GM12878 (cell line): ENCODE measurements around the gene SLC11A1. TPM values are rescaled to one million over a fixed set of nuclear protein-coding genes. Genes with fewer than 3 reads are reported as not detected.

Experiments
- BACH1 ChIP-seq: fragments of 450-650 bp; IDR thresholded peaks from 2 replicates; pipeline ENCODE4 v1.6.1; 2017; ENCODE audit warnings: mild to moderate bottlenecking, borderline replicate concordance
- BMI1 ChIP-seq: fragments of 450-650 bp; IDR thresholded peaks from 2 replicates; pipeline ENCODE4 v1.6.1; 2016; ENCODE audit warnings: mild to moderate bottlenecking, moderate library complexity, borderline replicate concordance
- FOXM1 ChIP-seq: IDR thresholded peaks from 2 replicates; pipeline ENCODE4 v1.6.1; 2012; ENCODE audit warnings: low read depth, mild to moderate bottlenecking, inconsistent platforms, low read length, moderate library complexity
- RAD21 ChIP-seq: IDR thresholded peaks from 2 replicates; pipeline ENCODE4 v1.6.1; 2011; ENCODE audit warnings: mild to moderate bottlenecking, low read depth, low read length, moderate library complexity; ENCODE audit not compliant: insufficient read depth
- RUNX3 ChIP-seq: IDR thresholded peaks from 2 replicates; pipeline ENCODE4 v1.6.1; 2012; ENCODE audit warnings: low read length, inconsistent platforms
- TCF7 ChIP-seq: IDR thresholded peaks from 2 replicates; pipeline ENCODE4 v1.6.1; 2014; ENCODE audit warnings: antibody characterized with exemption, borderline replicate concordance
- ZNF207 ChIP-seq: fragments of 450-650 bp; IDR thresholded peaks from 2 replicates; pipeline ENCODE4 v1.6.1; 2014; ENCODE audit warnings: antibody characterized with exemption, mild to moderate bottlenecking, borderline replicate concordance
- ZNF274 ChIP-seq: IDR thresholded peaks from one replicate; pipeline ENCODE4 v1.8.0; 2011; ENCODE audit not compliant: insufficient read length, insufficient read depth
- polyA plus RNA-seq, 11 experiments: library from polyadenylated mRNA; depleted of rRNA in 4 of 11; unstranded in 6 of 11; stranded (reverse) in 5 of 11; fragments of >200 nt; fragmentation: Nextera tagmentation in 4 of 11; fragmentation: Illumina TruSeq in 1 of 11; extraction: Ambion mirVana in 4 of 11; extraction: Trizol in 1 of 11; gene quantifications; 1 replicate in 1 of 11; 2 replicates in 10 of 11; pipeline versions ENCODE4 v1.2.1 to v1.2.3, GENCODE V29; 2011 to 2016; ENCODE audit warnings: inconsistent platforms in 2 of 11, missing spikeins in 2 of 11, low read depth in 1 of 11
- total RNA-seq, 4 experiments: library from RNA; depleted of rRNA in 3 of 4; stranded (reverse); fragments of >200 nt in 3 of 4; fragmentation: Illumina TruSeq in 1 of 4; extraction: Trizol in 1 of 4; gene quantifications; 2 replicates each; pipeline versions ENCODE4 v1.2.1 to v1.2.3, GENCODE V29; 2013 to 2021
- TF ChIP-seq, protein P1 (sequence below): fragments of 450-650 bp; IDR thresholded peaks from 2 replicates; pipeline ENCODE4 v1.6.1; 2017; ENCODE audit warnings: mild to moderate bottlenecking, moderate library complexity
- TF ChIP-seq, protein P2 (sequence below): fragments of 450-650 bp; IDR thresholded peaks from 2 replicates; pipeline ENCODE4 v1.6.1; 2014; ENCODE audit warnings: mild to moderate bottlenecking
- TF ChIP-seq, protein P3 (sequence below): fragments of 150-350 bp; IDR thresholded peaks from 2 replicates; pipeline ENCODE4 v1.6.1; 2016; ENCODE audit warnings: low read depth, low read length
- TF ChIP-seq, protein P4 (sequence below): IDR thresholded peaks from 2 replicates; pipeline ENCODE4 v1.6.1; 2012; ENCODE audit warnings: improper control_type of control experiment, low read depth, low read length; ENCODE audit not compliant: insufficient replicate concordance
- TF ChIP-seq, protein P5 (sequence below): fragments of 450-650 bp; IDR thresholded peaks from 2 replicates; pipeline ENCODE4 v1.6.1; 2016; ENCODE audit warnings: mild to moderate bottlenecking

SLC11A1 gene
- total and polyA plus RNA-seq, 10 of the 15 experiments (the other 5 are each of a cell fraction or from before 2014, with no cell fraction given), result 0.03 to 0.38 (median 0.12) TPM

DNA sequence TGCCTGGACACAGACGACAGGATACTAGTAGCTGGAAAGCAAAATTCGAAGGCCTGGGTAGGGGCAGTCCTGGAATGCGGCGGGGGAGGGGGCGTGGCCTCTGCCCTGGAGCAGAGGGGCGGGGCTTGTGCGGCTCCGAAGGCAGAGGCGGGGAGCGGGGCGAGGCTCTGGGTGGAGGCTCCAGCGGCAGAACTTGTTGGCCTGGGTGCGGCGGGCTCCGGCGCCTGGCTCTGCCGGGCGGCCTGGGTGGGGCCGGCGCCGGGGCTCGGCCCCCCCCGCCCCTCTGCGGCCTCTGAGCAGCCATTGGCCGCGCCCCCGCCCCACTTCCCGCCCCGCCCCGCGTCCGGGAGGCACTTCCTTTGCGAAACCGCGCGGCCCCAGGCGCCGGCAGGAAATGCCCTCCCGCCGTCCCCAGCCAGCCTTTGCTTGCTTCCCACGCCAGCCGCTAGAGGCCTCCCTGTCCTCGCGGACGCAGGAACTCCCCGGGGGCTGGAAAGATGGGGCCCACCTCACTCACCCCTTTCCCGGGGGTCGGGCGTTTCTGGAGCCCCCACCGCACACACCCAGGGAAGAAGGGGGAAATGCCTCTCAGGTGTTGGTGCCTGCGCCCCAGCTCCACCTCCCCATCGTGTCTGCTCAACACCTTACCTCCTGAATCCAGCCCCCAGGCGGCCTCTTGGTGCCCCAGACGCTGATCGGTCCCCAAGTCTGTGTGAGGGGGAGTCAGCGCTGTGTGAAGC, 24.3 kb downstream of the SLC11A1 start (continued):
- TF ChIP-seq, protein P1, sequence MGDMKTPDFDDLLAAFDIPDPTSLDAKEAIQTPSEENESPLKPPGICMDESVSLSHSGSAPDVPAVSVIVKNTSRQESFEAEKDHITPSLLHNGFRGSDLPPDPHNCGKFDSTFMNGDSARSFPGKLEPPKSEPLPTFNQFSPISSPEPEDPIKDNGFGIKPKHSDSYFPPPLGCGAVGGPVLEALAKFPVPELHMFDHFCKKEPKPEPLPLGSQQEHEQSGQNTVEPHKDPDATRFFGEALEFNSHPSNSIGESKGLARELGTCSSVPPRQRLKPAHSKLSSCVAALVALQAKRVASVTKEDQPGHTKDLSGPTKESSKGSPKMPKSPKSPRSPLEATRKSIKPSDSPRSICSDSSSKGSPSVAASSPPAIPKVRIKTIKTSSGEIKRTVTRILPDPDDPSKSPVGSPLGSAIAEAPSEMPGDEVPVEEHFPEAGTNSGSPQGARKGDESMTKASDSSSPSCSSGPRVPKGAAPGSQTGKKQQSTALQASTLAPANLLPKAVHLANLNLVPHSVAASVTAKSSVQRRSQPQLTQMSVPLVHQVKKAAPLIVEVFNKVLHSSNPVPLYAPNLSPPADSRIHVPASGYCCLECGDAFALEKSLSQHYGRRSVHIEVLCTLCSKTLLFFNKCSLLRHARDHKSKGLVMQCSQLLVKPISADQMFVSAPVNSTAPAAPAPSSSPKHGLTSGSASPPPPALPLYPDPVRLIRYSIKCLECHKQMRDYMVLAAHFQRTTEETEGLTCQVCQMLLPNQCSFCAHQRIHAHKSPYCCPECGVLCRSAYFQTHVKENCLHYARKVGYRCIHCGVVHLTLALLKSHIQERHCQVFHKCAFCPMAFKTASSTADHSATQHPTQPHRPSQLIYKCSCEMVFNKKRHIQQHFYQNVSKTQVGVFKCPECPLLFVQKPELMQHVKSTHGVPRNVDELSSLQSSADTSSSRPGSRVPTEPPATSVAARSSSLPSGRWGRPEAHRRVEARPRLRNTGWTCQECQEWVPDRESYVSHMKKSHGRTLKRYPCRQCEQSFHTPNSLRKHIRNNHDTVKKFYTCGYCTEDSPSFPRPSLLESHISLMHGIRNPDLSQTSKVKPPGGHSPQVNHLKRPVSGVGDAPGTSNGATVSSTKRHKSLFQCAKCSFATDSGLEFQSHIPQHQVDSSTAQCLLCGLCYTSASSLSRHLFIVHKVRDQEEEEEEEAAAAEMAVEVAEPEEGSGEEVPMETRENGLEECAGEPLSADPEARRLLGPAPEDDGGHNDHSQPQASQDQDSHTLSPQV, result no peak
- TF ChIP-seq BACH1 (no peak; the same call in 1 of the 2 replicates), BMI1 (no peak), ZNF274 (no peak), TCF7 (no peak), RUNX3 (no peak; the same call in 1 of the 2 replicates), ZNF207 (peak; percentile 60; the same call in 1 of the 2 replicates), FOXM1 (no peak), RAD21 (peak; percentile 87)
- TF ChIP-seq, protein P2, sequence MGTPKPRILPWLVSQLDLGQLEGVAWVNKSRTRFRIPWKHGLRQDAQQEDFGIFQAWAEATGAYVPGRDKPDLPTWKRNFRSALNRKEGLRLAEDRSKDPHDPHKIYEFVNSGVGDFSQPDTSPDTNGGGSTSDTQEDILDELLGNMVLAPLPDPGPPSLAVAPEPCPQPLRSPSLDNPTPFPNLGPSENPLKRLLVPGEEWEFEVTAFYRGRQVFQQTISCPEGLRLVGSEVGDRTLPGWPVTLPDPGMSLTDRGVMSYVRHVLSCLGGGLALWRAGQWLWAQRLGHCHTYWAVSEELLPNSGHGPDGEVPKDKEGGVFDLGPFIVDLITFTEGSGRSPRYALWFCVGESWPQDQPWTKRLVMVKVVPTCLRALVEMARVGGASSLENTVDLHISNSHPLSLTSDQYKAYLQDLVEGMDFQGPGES, result no peak
- TF ChIP-seq, protein P3, sequence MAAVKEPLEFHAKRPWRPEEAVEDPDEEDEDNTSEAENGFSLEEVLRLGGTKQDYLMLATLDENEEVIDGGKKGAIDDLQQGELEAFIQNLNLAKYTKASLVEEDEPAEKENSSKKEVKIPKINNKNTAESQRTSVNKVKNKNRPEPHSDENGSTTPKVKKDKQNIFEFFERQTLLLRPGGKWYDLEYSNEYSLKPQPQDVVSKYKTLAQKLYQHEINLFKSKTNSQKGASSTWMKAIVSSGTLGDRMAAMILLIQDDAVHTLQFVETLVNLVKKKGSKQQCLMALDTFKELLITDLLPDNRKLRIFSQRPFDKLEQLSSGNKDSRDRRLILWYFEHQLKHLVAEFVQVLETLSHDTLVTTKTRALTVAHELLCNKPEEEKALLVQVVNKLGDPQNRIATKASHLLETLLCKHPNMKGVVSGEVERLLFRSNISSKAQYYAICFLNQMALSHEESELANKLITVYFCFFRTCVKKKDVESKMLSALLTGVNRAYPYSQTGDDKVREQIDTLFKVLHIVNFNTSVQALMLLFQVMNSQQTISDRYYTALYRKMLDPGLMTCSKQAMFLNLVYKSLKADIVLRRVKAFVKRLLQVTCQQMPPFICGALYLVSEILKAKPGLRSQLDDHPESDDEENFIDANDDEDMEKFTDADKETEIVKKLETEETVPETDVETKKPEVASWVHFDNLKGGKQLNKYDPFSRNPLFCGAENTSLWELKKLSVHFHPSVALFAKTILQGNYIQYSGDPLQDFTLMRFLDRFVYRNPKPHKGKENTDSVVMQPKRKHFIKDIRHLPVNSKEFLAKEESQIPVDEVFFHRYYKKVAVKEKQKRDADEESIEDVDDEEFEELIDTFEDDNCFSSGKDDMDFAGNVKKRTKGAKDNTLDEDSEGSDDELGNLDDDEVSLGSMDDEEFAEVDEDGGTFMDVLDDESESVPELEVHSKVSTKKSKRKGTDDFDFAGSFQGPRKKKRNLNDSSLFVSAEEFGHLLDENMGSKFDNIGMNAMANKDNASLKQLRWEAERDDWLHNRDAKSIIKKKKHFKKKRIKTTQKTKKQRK, result no peak
- TF ChIP-seq, protein P4, sequence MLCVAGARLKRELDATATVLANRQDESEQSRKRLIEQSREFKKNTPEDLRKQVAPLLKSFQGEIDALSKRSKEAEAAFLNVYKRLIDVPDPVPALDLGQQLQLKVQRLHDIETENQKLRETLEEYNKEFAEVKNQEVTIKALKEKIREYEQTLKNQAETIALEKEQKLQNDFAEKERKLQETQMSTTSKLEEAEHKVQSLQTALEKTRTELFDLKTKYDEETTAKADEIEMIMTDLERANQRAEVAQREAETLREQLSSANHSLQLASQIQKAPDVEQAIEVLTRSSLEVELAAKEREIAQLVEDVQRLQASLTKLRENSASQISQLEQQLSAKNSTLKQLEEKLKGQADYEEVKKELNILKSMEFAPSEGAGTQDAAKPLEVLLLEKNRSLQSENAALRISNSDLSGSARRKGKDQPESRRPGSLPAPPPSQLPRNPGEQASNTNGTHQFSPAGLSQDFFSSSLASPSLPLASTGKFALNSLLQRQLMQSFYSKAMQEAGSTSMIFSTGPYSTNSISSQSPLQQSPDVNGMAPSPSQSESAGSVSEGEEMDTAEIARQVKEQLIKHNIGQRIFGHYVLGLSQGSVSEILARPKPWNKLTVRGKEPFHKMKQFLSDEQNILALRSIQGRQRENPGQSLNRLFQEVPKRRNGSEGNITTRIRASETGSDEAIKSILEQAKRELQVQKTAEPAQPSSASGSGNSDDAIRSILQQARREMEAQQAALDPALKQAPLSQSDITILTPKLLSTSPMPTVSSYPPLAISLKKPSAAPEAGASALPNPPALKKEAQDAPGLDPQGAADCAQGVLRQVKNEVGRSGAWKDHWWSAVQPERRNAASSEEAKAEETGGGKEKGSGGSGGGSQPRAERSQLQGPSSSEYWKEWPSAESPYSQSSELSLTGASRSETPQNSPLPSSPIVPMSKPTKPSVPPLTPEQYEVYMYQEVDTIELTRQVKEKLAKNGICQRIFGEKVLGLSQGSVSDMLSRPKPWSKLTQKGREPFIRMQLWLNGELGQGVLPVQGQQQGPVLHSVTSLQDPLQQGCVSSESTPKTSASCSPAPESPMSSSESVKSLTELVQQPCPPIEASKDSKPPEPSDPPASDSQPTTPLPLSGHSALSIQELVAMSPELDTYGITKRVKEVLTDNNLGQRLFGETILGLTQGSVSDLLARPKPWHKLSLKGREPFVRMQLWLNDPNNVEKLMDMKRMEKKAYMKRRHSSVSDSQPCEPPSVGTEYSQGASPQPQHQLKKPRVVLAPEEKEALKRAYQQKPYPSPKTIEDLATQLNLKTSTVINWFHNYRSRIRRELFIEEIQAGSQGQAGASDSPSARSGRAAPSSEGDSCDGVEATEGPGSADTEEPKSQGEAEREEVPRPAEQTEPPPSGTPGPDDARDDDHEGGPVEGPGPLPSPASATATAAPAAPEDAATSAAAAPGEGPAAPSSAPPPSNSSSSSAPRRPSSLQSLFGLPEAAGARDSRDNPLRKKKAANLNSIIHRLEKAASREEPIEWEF, result no peak
- TF ChIP-seq, protein P5, sequence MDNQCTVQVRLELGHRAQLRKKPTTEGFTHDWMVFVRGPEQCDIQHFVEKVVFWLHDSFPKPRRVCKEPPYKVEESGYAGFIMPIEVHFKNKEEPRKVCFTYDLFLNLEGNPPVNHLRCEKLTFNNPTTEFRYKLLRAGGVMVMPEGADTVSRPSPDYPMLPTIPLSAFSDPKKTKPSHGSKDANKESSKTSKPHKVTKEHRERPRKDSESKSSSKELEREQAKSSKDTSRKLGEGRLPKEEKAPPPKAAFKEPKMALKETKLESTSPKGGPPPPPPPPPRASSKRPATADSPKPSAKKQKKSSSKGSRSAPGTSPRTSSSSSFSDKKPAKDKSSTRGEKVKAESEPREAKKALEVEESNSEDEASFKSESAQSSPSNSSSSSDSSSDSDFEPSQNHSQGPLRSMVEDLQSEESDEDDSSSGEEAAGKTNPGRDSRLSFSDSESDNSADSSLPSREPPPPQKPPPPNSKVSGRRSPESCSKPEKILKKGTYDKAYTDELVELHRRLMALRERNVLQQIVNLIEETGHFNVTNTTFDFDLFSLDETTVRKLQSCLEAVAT, result no peak
